Rectal smooth muscle tissue (tissue), 1 donor: Measurements from ENCODE around the gene TBC1D22B.

ENCODE experiments used
- H3K27ac ChIP-seq: one replicate; pipeline ENCODE4 v1.7.0; 2013; ENCODE audit warnings: low read depth, low read length, inconsistent platforms
- H3K27me3 ChIP-seq: one replicate; pipeline ENCODE4 v1.7.0; 2013; ENCODE audit warnings: low read length; ENCODE audit not compliant: control insufficient read depth, insufficient read depth
- H3K36me3 ChIP-seq: one replicate; pipeline ENCODE4 v1.7.0; 2013; ENCODE audit warnings: low read length; ENCODE audit not compliant: control insufficient read depth, insufficient read depth
- H3K4me1 ChIP-seq: one replicate; pipeline ENCODE4 v1.7.0; 2013; ENCODE audit warnings: low read length; ENCODE audit not compliant: control insufficient read depth, insufficient read depth
- H3K4me3 ChIP-seq: one replicate; pipeline ENCODE4 v1.7.0; 2013; ENCODE audit warnings: low read length
- H3K9ac ChIP-seq: one replicate; pipeline ENCODE4 v1.7.0; 2013; ENCODE audit warnings: low read length

TBC1D22B gene

DNA sequence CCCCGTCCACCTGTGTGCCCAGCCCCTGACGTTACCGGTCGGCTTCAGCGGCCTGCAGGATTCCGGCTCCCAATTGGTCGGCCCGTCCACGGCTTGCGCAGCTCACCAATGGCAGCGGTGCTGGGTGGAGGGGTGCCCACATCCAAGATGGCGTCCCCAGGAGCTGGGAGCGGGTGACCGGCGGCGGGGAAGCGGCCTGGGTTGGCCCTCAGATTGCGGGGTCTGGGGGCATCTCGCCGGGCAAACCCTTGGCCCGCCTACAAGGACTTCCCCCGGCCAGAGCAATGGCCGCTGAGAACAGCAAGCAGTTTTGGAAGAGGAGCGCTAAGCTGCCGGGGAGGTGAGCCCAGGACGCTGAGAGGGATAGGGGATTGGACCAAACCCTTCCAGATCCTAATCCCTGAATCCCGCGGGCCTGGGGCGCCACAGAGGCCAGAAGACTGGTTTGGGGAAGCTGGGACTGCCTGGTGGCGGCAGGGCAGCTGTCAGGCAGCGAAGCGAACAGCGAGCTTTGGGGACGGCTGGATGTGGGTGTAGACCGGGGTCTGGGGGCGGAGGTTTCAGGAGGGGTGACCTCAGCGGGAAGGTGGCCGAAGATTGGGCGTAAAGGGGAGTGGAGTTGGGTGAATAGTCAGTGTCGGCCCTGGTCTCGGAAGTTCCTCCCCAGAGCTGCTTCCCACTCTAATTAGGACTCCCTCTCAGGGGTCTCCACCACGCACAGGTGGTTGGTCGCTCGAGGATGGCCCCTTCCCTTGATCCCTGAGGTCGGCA is at the start of gene TBC1D22B, which contains the start of gene TMEM217:
Gene TBC1D22B (plus strand): TSS at position 139 of the 771 bp plus-strand sequence. CDS start 146 bp downstream, at position 285.
Gene TMEM217 (minus strand): TSS at position 511 of the 771 bp plus-strand sequence. CDS start 39,114 bp downstream, outside the sequence.
- H3K4me3 ChIP-seq, result peak within 1 kb of the TSS; percentile 89
- H3K9ac ChIP-seq, result peak within 1 kb of the TSS; percentile 97
- peaks cover 9% of the 10 kb centered on the region for H3K4me1 ChIP-seq
- peak within 1 kb of the TSS; percentile 69 for H3K27ac ChIP-seq
- H3K36me3 ChIP-seq, result no peaks in the 10 kb centered on the region
- H3K27me3 ChIP-seq, result peaks cover 2% of the 10 kb centered on the region

- Histone ChIP-seq H3K9ac (no peak overlapping the region), H3K4me3 (no peak overlapping the region), H3K27ac (no peak overlapping the region), H3K4me1 (no peaks in the 10 kb centered on the region), H3K36me3 (no peaks in the 10 kb centered on the region), H3K27me3 (no peaks in the 10 kb centered on the region)
These were observed 49.6 kb upstream of the TBC1D22B start for GRCh38 chr6:37207903-37208456.

- Histone ChIP-seq H3K4me1 (no peaks in the 10 kb centered on the region), H3K4me3 (no peak overlapping the region), H3K27me3 (no peaks in the 10 kb centered on the region), H3K36me3 (no peaks in the 10 kb centered on the region), H3K9ac (no peak overlapping the region), H3K27ac (no peak overlapping the region)
These were observed 48.8 kb upstream of the TBC1D22B start for GRCh38 chr6:37208793-37209192.

DNA sequence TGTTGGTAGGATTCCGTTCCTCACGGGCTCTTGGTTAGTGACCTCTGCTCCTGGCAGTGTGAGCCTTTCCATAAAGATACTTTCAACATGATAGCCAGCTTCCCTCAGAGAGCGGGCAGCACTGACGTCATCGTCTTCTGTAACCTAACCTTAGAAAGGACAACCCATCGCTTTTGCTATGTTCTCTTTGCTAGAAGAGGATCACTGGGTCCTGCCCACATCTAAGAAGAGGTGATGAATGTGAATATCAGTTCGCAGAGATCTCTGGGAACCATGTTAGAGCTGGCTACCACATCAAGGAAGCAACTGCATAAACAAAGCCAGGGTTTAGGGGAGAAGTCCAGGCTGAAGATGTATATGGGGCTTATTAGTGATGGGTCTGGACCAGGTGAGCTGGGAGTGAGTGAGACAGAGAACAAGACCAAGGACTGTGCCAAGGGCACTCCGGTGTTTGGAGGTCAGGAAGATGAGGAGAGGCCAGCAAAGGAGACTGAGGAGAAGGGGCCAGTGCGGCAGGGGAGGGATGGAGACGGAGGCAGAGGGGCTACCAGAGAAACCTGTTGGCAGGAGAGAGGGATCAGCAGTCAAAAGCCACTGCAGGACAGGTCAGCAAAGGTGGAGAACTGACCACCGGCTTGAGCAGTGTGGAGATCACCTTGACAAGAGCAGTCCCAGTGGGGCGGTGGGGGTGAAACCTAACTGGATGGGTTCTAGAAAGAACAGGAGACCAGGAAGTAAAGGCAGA is 47.9 kb upstream of the TBC1D22B start:
- Histone ChIP-seq H3K4me1 (no peaks in the 10 kb centered on the region), H3K27ac (no peak overlapping the region), H3K27me3 (no peaks in the 10 kb centered on the region), H3K4me3 (no peak overlapping the region), H3K9ac (no peak overlapping the region), H3K36me3 (no peaks in the 10 kb centered on the region)

DNA sequence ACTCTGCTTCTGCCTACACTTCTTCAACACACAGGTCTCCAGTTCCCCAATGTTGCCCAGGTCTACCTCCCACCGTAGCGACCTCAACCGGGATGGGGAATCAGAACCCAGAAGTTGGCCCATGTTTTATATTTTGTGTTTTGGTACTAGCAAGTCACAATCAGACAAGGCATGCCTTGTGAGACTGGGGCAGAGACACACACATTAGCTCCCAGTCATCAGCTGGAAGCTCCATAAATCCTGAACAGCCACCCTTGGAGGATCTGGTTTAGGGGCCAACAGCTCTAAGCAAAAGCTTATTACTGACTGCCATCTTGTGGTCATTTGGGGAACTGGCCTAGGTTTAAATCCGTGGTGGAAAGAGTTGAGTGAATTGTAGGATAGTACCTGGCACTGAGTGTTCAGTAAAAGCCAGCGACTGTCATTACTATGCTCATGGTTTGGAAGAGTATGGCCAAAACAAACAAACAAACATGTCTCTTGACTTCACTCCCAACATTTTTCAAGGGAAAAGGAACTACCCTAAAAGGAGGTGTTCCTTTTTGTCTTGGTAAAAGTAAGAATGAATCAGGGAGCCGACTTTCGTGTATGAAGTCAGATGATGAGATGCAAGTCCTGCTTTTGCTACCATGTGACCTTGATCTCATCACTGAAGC is 47.1 kb upstream of the TBC1D22B start:
- no peaks in the 10 kb centered on the region for H3K36me3 ChIP-seq
- no peaks in the 10 kb centered on the region for H3K4me1 ChIP-seq
- H3K27ac ChIP-seq, result no peak overlapping the region
- H3K4me3 ChIP-seq, result no peak overlapping the region
- no peak overlapping the region for H3K9ac ChIP-seq
- no peaks in the 10 kb centered on the region for H3K27me3 ChIP-seq

GRCh38 chr6:37212268-37212667 is 45.3 kb upstream of the TBC1D22B start:
- Histone ChIP-seq H3K27me3 (no peaks in the 10 kb centered on the region), H3K36me3 (no peaks in the 10 kb centered on the region), H3K4me1 (no peaks in the 10 kb centered on the region), H3K4me3 (no peak overlapping the region), H3K9ac (no peak overlapping the region), H3K27ac (no peak overlapping the region)

GRCh38 chr6:37218061-37218460 is 39.5 kb upstream of the TBC1D22B start:
- no peak overlapping the region for H3K27ac ChIP-seq
- no peaks in the 10 kb centered on the region for H3K27me3 ChIP-seq
- no peak overlapping the region for H3K4me3 ChIP-seq
- H3K9ac ChIP-seq, result no peak overlapping the region
- H3K4me1 ChIP-seq, result peaks cover 4% of the 10 kb centered on the region
- no peaks in the 10 kb centered on the region for H3K36me3 ChIP-seq

DNA sequence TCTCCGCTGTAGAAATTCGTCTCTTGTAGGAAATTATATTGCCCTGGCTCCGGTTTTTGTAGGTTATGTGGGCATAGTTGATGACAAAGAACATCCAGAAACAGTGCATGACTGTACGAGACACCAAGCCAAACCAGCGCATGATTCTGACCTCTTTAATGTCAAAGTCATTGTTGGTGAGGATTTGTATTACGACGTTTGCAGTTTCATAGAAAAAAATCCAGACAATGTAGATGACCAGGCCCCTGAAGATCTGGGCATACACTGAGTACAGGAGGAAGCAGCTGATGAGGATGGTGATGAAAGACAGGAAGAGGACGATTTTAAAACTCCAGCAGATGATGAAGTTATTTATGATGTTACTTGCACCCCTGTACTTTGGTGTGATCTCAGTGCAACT is 39.1 kb upstream of the TBC1D22B start:
- no peak overlapping the region for H3K27ac ChIP-seq

DNA sequence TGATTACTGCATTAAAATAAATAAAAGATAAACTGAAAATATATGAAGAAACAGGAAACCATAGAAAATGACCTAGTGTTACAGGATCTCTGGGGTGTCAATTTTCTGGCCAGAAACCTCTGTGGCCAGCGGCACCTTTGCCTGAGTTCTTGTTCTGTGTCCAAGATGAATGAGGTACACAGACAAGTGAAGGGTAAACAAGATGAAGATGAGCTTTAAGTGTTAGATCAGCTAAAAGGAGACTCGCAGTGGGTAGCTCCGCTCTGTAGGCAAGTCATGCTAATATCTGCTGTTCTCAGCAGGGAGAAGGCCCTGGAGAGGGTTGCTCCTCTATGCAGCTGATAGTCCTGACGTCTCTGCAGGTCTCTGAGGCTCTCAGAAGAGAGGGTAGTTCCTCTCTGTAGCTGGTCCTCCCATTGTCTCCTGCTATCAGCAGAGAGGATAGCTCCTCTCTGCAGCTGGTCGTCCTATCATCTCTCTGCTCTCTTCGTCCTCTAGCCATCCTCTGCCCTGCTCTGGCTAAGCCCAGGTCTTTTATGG is 35.9 kb upstream of the TBC1D22B start:
- no peaks in the 10 kb centered on the region for H3K27me3 ChIP-seq
- H3K9ac ChIP-seq, result no peak overlapping the region
- no peak overlapping the region for H3K27ac ChIP-seq
- H3K36me3 ChIP-seq, result no peaks in the 10 kb centered on the region
- peak overlapping the region; percentile 79 for H3K4me3 ChIP-seq
- peaks cover 4% of the 10 kb centered on the region for H3K4me1 ChIP-seq

More for the DNA sequence above, 39.1 kb upstream of the TBC1D22B start:
- Histone ChIP-seq H3K36me3 (no peaks in the 10 kb centered on the region), H3K27me3 (no peaks in the 10 kb centered on the region), H3K4me1 (peaks cover 4% of the 10 kb centered on the region), H3K9ac (no peak overlapping the region), H3K4me3 (no peak overlapping the region)

DNA sequence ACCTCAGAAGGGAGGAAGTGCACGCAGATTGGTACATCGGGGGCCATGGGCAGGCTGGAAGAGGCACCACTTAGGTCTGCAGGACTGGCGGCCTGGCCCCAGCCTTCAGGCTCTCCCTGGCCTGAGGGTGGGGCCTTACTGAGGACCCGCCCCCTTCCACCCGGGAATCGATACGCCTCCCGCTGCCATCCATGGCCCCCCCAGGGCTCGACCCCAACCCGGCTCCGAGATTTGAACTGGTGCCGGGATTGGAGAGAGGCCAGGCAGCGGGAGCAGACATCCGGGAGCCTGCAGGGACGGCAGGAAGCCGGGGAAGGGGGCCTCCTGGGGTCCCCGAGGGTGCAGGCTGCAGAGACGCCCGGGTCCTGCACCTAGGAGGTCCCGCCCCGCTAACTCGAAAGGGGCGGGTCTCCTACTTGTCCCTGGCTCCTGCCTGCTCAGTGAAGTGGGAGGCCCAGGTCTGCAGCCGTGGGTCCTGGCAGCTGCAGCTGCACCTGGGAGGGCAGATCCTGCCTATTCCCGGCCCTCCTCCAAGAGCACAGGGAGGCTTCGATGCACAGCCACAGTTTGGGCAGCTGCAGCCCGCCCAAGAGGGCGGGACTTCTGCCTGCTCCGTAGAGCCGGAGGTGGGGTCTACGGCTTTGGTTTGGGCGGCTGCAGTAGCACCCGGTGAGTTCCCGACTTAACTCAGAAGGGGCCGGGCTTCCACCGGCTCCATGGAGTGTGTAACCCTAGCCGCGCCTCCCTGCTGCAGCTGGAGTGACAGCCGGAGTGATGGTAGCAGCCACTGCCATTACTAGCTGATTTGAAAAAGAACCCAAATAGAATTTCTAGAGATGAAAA is 35.2 kb upstream of the TBC1D22B start:
- Histone ChIP-seq H3K36me3 (no peaks in the 10 kb centered on the region), H3K9ac (no peak overlapping the region), H3K27me3 (no peaks in the 10 kb centered on the region), H3K4me1 (peaks cover 4% of the 10 kb centered on the region), H3K4me3 (peak overlapping the region; percentile 79), H3K27ac (no peak overlapping the region)

DNA sequence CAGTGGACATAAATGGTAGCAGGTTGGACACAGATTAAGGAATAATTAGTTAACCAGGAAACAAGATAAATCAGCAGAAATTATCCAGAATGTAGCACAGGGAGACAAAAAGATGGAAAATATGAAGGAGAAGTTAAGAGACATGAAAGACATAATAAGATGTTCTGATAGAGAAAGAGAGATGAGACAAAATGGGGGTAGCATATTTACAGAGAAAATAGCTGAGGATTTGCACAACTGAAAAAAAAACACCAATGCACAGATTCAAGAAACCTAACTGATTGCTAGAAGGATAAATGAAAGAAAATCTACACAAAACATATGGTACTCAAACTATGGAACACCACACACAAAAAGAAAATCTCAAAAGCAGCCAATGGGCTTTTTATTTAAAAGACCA is 34.6 kb upstream of the TBC1D22B start:
- Histone ChIP-seq H3K4me3 (peak overlapping the region; percentile 79), H3K4me1 (peaks cover 4% of the 10 kb centered on the region), H3K27ac (no peak overlapping the region), H3K9ac (no peak overlapping the region), H3K27me3 (no peaks in the 10 kb centered on the region), H3K36me3 (no peaks in the 10 kb centered on the region)
